ENCODE measurements around the gene OR1J4.
A peak's percentile ranks its signal among the peaks of the same experiment; 100 is the strongest.
"Not testable (repeated sequence)": the region's sequence is repeated elsewhere in the genome, so short reads cannot be mapped to it uniquely, and the experiment has no call there.

Gene OR1J4
- 0 to 0.33 (median 0) reads per million in 17 experiments for total RNA-seq

DNA sequence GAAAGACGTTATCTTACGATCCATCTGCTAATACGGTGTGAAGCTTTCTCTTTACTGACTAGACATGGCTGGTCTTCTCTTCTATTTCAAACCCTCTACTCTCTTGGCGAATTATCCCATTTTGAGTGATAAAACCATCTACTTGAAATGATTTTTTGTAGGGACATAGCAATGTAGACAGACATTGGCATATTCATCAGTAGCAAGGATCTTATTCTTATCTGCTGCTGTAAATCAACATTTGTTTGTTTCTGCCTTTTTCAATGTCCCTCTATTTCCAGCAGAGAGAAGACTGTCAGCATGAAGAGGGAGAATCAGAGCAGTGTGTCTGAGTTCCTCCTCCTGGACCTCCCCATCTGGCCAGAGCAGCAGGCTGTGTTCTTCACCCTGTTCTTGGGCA, at the start of gene OR1J4:
Gene OR1J4 (plus strand): TSS at position 301 of the 400 bp plus-strand sequence. CDS start 0 bp downstream, at position 301.
- DNase-seq: no peak

DNA sequence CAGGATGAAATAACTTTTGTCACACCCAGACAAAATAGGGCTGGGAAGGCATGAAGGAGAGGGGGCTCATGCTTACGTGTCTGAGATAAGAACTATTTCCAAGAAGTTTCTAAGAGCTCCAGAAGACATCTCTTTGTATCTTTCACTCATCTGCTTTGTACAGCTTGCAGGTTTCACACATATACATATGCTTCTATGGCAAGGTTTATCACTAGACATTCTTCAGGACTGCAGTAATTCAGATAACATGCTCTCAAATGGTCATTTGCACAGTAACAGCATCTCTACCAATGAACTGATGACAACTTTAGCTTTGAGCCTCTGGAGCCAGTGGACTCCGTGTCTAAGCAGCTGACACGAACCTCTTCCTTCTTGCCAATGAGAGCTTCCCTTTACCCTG, 44.4 kb upstream of the OR1J4 start:
- DNase-seq: no peak

DNA sequence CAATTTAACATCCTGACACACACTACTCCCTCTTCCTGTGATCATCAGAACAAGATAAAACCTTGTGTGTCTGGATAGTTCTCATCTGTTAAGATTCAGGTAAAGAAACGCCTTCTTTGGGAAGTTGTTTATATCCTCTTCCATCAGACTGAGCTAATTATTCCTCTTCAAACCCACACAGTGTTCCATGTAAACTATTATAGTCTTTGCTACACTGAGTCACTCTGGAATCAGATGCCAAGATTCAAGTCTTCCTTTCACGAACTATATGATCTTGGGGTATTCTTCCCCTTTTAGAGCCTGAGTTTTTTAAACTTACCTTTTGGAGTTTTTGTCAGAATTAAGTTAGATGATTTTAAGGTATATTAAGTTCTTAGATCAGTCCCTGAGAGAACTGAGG, 43.2 kb upstream of the OR1J4 start:
- DNase-seq: no peak

DNA sequence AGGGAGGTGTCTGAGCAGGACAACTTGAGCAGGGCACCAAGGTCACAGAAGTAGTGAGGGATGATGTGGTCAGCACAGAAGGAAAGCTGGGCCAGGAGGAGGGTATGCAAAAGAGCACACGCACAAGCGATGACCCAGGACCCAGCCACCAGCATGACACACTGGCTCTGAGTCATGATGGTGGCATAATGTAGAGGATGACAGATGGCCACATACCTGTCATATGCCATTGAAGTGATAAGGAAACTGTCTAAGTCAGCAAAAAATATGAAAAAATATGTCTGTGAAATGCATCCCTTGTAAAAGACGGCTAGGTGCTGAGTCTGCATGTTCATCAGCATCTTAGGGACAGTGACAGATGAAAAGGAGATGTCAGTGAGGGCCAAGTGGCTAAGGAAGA, 41.6 kb upstream of the OR1J4 start:
- DNase-seq: no peak

GRCh38 chr9:122477826-122478225, 41.1 kb upstream of the OR1J4 start, which contains the start of gene OR1J1:
Gene OR1J1, minus strand, starts transcription at chr9:122477926. Its CDS starts 0 bp downstream, at chr9:122477926.
- DNase-seq: no peak

- DNase-seq: no peak
These were observed 39.9 kb upstream of the OR1J4 start for GRCh38 chr9:122479062-122479461.

GRCh38 chr9:122498883-122499288, 20.1 kb upstream of the OR1J4 start:
- DNase-seq: peak; percentile 41 to 60 (median 51)

GRCh38 chr9:122506964-122507363, 12.0 kb upstream of the OR1J4 start:
- no peak for DNase-seq

GRCh38 chr9:122510502-122510901, 8.4 kb upstream of the OR1J4 start, which contains the start of gene OR1J2:
Gene OR1J2, plus strand, starts transcription at chr9:122510802. Its CDS starts 0 bp downstream, at chr9:122510802.
- no peak for DNase-seq

DNA sequence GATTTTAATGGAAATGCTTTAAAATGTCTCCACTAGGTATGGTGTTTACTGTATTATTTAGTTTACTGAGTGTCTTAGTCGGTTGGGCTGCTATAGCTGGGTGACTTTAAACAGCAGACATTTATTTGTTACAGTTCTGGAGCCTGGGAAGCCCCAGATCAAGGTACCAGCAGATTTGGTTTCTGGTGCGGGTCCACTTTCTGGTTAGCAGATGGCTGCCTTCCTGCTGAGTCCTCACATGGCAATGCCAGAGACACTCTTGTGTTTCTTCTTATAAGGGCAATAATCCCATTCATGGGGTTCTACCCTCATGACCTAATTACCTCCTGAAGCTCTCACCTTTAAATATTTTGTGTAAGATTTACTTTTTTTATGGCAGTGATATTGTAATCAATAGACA, 715 bp upstream of the OR1J4 start:
- no peak for DNase-seq

GRCh38 chr9:122519376-122519775, 435 bp downstream of the OR1J4 start:
- DNase-seq: no peak

DNA sequence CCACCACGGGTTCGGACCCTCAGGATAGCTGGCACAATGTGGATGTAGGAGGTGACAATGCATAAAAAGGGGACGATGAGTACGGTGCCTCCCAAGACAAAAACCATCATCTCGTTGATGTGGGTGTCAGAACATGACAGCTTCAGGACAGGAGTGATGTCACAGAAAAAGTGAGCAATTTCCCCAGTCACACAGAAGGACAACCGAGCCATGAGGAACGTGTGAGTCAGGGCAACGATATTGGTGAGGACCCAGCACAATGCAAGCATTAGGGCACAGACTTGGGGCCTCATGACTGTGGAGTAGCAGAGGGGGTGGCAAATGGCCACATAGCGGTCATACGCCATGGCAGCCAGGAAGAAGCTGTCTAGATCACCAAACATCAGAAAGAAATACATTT, 7.7 kb downstream of the OR1J4 start:
- DNase-seq: no peak

DNA sequence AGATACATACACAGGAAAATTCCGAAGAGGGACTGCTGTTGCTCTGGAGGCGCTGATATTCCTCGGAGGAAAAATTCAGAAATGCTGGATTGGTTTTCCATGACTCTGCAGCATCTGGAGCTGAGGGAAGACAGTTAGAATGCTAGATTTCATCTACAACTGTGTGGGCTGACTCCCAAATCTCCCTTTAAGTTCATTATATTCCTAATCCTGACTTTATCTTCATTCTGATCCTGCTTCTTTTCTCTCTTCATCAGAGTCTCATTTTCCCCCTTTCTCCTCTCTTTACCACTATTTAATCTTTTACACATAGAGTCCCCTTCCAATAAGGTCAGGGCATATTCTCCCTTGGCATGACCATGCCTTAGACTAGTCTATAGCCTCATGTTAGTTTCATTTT, 8.3 kb downstream of the OR1J4 start, which contains the start of gene OR1N1:
Gene OR1N1 (minus strand): TSS at position 101 of the 400 bp plus-strand sequence. CDS start 0 bp downstream, at position 101.
- DNase-seq: no peak

GRCh38 chr9:122531157-122531556, 12.2 kb downstream of the OR1J4 start:
- DNase-seq: not testable (repeated sequence)

DNA sequence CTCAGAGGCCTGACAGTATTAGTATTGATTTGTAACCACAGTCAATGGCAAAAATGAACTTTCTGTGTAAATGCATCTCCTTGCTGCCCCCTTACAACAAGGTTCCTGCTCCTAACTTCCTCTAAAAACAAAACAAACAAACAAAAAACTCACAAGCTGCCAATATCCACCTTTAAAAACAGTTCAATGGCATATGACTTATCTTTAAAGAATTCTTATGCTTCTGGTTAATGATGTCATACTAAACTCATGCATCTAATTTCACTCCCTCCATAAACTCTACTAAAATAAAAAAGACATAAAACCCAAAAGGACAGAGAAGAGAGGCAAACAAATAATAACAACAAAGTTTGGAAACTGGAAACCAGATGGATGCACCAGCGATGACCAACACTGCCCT, 17.2 kb downstream of the OR1J4 start:
- no peak for DNase-seq

- DNase-seq: not testable (repeated sequence)
These were observed 18.1 kb downstream of the OR1J4 start for GRCh38 chr9:122537066-122537465.

GRCh38 chr9:122538757-122539156, 19.8 kb downstream of the OR1J4 start:
- DNase-seq: no peak

DNA sequence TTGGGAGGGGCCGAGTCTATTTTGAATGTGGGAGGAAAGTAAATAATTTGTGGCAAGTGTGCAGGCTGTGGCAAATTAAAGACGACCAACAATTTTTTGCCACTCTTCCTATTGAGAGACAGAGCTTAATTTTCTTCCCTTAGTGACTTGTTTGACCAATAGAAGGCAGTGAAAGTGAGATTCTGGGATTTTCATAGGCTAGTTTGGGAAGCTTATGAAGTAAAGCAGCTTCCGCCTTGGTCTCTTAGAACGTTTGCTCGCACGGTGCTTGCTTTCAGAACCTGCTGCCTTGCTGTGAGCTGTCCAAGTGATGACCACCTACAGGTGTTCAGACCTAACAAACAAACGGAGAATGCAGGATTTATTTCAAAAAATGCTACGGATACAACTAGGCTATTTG, 27.3 kb downstream of the OR1J4 start:
- no peak for DNase-seq

- DNase-seq: no peak
These were observed 32.4 kb downstream of the OR1J4 start for GRCh38 chr9:122551371-122551770.

- DNase-seq: no peak
These were observed 33.9 kb downstream of the OR1J4 start, which contains the start of gene OR1N2 for GRCh38 chr9:122552812-122553211. Gene OR1N2, plus strand, starts transcription at chr9:122553112. Its CDS starts 100 bp downstream, at chr9:122553212.

- DNase-seq: no peak
These were observed 42.5 kb downstream of the OR1J4 start for GRCh38 chr9:122561446-122561845.

DNA sequence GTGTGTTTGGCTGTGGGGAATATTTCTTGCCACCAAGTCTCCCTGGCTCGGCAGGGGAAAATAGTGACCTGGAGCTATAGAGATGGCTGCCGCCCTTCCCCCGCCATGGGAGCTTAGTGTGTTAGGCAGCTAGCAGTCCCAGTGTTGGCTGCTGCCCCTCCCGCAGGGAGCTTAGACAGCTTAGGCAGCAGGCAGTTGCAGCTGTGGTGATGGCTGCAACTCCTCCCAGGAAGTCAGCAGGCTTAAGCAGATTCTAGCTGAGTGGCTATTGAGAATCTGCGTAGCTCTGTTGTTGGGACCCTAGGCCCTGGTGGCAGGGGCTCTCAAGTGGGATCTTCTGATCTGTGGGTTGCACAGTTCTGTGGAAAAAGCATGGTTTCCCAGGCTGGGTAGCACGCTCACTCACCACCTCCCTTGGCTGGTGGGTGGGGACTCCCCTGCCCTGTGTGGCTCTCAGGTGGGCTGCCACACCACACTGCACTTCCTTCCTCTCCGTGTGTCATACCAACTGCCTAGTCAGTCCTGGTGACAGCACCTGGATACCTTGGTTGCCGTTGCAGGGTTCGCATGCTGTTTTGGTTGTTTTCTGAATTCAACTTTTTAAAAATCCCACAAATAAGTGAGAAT, 43.3 kb downstream of the OR1J4 start:
- no peak for DNase-seq

GRCh38 chr9:122567901-122568300, 49.0 kb downstream of the OR1J4 start:
- no peak for DNase-seq

Data from suppressor macrophage (primary cell).